Mucosa of descending colon (tissue), 3 donors: ENCODE data around the gene RAD51B. TPM values are rescaled to one million over a fixed set of nuclear protein-coding genes. Genes with fewer than 3 reads are reported as not detected.
A peak's percentile ranks its signal among the peaks of the same experiment; 100 is the strongest.

ENCODE experiments used
- ATAC-seq: fragments of 200-7000 bp; cut with Tn5 transposase; one replicate; pipeline ENCODE4 v1.9.1; 2020; ENCODE audit warnings: mild to moderate bottlenecking, moderate library complexity
- DNase-seq, 3 donors: peaks; one replicate each; pipeline ENCODE4 v3.0.0-alpha.2; 2020
- H3K36me3 ChIP-seq: fragments of 200-600 bp; one replicate; pipeline ENCODE4 v1.8.0; 2021; ENCODE audit warnings: low read depth, mild to moderate bottlenecking
- H3K4me1 ChIP-seq: fragments of 200-600 bp; one replicate; pipeline ENCODE4 v1.8.0; 2021; ENCODE audit warnings: low read depth, mild to moderate bottlenecking
- H3K4me3 ChIP-seq: fragments of 200-600 bp; one replicate; pipeline ENCODE4 v1.8.0; 2021; ENCODE audit warnings: mild to moderate bottlenecking
- H3K9me3 ChIP-seq: fragments of 200-600 bp; one replicate; pipeline ENCODE4 v1.8.0; 2021; ENCODE audit warnings: mild to moderate bottlenecking
- CTCF ChIP-seq: fragments of 200-600 bp; IDR thresholded peaks from one replicate; pipeline ENCODE4 v1.8.0; 2022; ENCODE audit warnings: antibody characterized with exemption, mild to moderate bottlenecking
- intact Hi-C, 2 donors: fragments of 100-400 bp; cut with DNase I in 1 of 2; cut with micrococcal nuclease in 1 of 2; formaldehyde crosslinking; loops; one replicate each; pipeline versions ENCODE4 v1.11.0 to v1.11.1; 2022; cut with DNase I, micrococcal nuclease
- total RNA-seq, 3 donors: library from RNA; stranded (reverse); fragmentation: NEBNext Ultra II Directional in 2 of 3; extraction: Animal tissue kit (Norgen Biotek cat#: 25700) in 2 of 3; gene quantifications; one replicate each; pipeline versions ENCODE4 v1.2.1 to v1.2.4, GENCODE V29; 2021 to 2023
- donor health status: DM: no; HTN: no; CAD: no; lungs with moderate emphysema.
- donor health status: DM: no; HTN: no; CAD: no.
- donor health status: DM: no; HTN: yes; CAD: no.

RAD51B gene
- total RNA-seq, 3 donors from 2014 or later = 15.8 to 23.3 (median 20.9) TPM

- ATAC-seq = no peak
- peaks cover 31% of the 10 kb centered on the region for H3K4me1 ChIP-seq
- H3K36me3 ChIP-seq = no peaks in the 10 kb centered on the region
- DNase-seq = no peak
- TF ChIP-seq CTCF = no peak
- no peak overlapping the region for H3K4me3 ChIP-seq
- no peaks in the 10 kb centered on the region for H3K9me3 ChIP-seq
- intact Hi-C loops = no loop called here
Observed at GRCh38 chr14:68608574-68608962, 789.0 kb downstream of the RAD51B start.

GRCh38 chr14:68609012-68609411 is 789.4 kb downstream of the RAD51B start:
- H3K36me3 ChIP-seq = no peaks in the 10 kb centered on the region
- intact Hi-C loops = no loop called here
- peaks cover 31% of the 10 kb centered on the region for H3K4me1 ChIP-seq
- DNase-seq (no peak), ATAC-seq (no peak)
- TF ChIP-seq CTCF = no peak
- peaks cover 1% of the 10 kb centered on the region for H3K9me3 ChIP-seq
- H3K4me3 ChIP-seq = no peak overlapping the region

GRCh38 chr14:68610251-68610793 is 790.7 kb downstream of the RAD51B start:
- H3K4me3 ChIP-seq = no peak overlapping the region

GRCh38 chr14:68611599-68611998 is 792.0 kb downstream of the RAD51B start:
- no peaks in the 10 kb centered on the region for H3K36me3 ChIP-seq
- ATAC-seq = peak; percentile 4
- H3K4me1 ChIP-seq = peaks cover 31% of the 10 kb centered on the region
- H3K9me3 ChIP-seq = peaks cover 27% of the 10 kb centered on the region
- intact Hi-C loops = no loop called here
- H3K4me3 ChIP-seq = no peak overlapping the region
- no peak for TF ChIP-seq CTCF
- no peak for DNase-seq

More at GRCh38 chr14:68610251-68610793, 790.7 kb downstream of the RAD51B start:
- no peaks in the 10 kb centered on the region for H3K36me3 ChIP-seq
- ATAC-seq = peak; percentile 29
- peaks cover 31% of the 10 kb centered on the region for H3K4me1 ChIP-seq
- TF ChIP-seq CTCF = no peak
- H3K9me3 ChIP-seq = peaks cover 15% of the 10 kb centered on the region
- intact Hi-C loops = no loop called here
- DNase-seq = no peak

GRCh38 chr14:68612049-68612448 is 792.5 kb downstream of the RAD51B start:
- H3K9me3 ChIP-seq = peaks cover 32% of the 10 kb centered on the region
- intact Hi-C loops = no loop called here
- DNase-seq = no peak
- ATAC-seq = peak; percentile 35
- no peak overlapping the region for H3K4me3 ChIP-seq
- TF ChIP-seq CTCF = no peak
- no peaks in the 10 kb centered on the region for H3K36me3 ChIP-seq
- H3K4me1 ChIP-seq = peaks cover 27% of the 10 kb centered on the region
